DND-41 (cell line): ENCODE measurements around the gene P2RX1.

ENCODE experiments used
- ATAC-seq: fragments of 200-7000 bp; cut with Tn5 transposase; 3 replicates; pipeline ENCODE4 v1.9.1; 2021; ENCODE audit warnings: low read depth; ENCODE audit not compliant: insufficient read depth
- DNase-seq: peaks from one replicate; pipeline ENCODE4 v3.0.0-alpha.2; 2020
- H2AFZ ChIP-seq: 2 replicates; pipeline ENCODE4 v1.6.0; 2012; ENCODE audit warnings: low read depth, low read length
- H3K27ac ChIP-seq: 2 replicates; pipeline ENCODE4 v1.5.1; 2012; ENCODE audit warnings: low read length, inconsistent platforms
- H3K27me3 ChIP-seq: fragments of 200-600 bp; sonication (generic); 2 replicates; pipeline ENCODE4 v1.6.0; 2012; ENCODE audit warnings: low read length, mild to moderate bottlenecking, inconsistent platforms; ENCODE audit not compliant: insufficient read depth, poor library complexity
- H3K36me3 ChIP-seq: 2 replicates; pipeline ENCODE4 v1.5.1; 2012; ENCODE audit warnings: low read length, inconsistent platforms; ENCODE audit not compliant: insufficient read depth
- H3K4me1 ChIP-seq: 2 replicates; pipeline ENCODE4 v1.5.1; 2012; ENCODE audit warnings: mild to moderate bottlenecking, low read length; ENCODE audit not compliant: insufficient read depth
- H3K4me2 ChIP-seq: 2 replicates; pipeline ENCODE4 v1.6.0; 2012; ENCODE audit warnings: mild to moderate bottlenecking, moderate library complexity, low read length, inconsistent platforms; ENCODE audit not compliant: insufficient read depth
- H3K4me3 ChIP-seq, 2 experiments: fragments of 200-600 bp in 1 of 2; shearing (Covaris generic) in 1 of 2; 2 replicates each; pipeline ENCODE4 v1.5.1; 2012 to 2016; ENCODE audit warnings: inconsistent platforms in 2 of 2, low read length in 2 of 2, mild to moderate bottlenecking in 2 of 2, low read depth in 1 of 2, moderate library complexity in 1 of 2
- H3K79me2 ChIP-seq: 2 replicates; pipeline ENCODE4 v1.6.0; 2012; ENCODE audit warnings: low read length, inconsistent platforms; ENCODE audit not compliant: insufficient read depth
- H3K9ac ChIP-seq: 2 replicates; pipeline ENCODE4 v1.6.0; 2012; ENCODE audit warnings: low read depth, mild to moderate bottlenecking, inconsistent platforms, low read length, moderate library complexity
- H3K9me3 ChIP-seq: 2 replicates; pipeline ENCODE4 v1.5.1; 2012; ENCODE audit warnings: low read length, moderate library complexity, mild to moderate bottlenecking, inconsistent platforms; ENCODE audit not compliant: insufficient read depth, severe bottlenecking
- H4K20me1 ChIP-seq: 2 replicates; pipeline ENCODE4 v1.6.0; 2012; ENCODE audit warnings: low read length; ENCODE audit not compliant: insufficient read depth
- EZH2 ChIP-seq: IDR thresholded peaks from 3 replicates; pipeline ENCODE4 v1.6.1; 2012; ENCODE audit warnings: borderline replicate concordance, low read depth, mild to moderate bottlenecking, moderate library complexity, low read length, inconsistent platforms; ENCODE audit not compliant: severe bottlenecking
- TF ChIP-seq, protein P1 (sequence below): IDR thresholded peaks from 2 replicates; pipeline ENCODE4 v1.5.1; 2012; ENCODE audit warnings: borderline replicate concordance, low read length, moderate library complexity, mild to moderate bottlenecking; ENCODE audit not compliant: poor library complexity, severe bottlenecking; ENCODE audit errors: extremely low read depth

P2RX1 gene

DNA sequence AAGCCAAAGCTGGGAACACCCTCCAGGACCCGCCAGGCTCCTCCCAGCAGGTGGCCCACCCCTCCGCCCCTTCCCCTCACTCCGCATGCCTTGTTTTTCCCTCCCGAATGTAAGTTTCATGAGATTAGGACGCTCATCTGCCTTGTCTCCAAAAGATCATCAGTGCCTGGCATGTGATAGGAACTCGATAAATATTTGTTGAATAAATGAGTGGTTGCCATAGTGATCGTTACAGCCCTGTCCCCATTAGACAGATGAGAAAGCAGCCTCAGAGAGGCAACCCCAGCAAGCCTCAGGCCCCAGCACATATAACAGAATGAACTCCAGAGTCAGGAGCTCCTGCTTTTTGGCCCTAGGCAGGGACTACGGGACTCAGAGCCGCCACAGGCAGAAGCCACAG lies 28.5 kb downstream of the P2RX1 start:
- H3K4me2 ChIP-seq: no peak overlapping the region
- no peak overlapping the region for H3K9ac ChIP-seq
- no peak for ATAC-seq

DNA sequence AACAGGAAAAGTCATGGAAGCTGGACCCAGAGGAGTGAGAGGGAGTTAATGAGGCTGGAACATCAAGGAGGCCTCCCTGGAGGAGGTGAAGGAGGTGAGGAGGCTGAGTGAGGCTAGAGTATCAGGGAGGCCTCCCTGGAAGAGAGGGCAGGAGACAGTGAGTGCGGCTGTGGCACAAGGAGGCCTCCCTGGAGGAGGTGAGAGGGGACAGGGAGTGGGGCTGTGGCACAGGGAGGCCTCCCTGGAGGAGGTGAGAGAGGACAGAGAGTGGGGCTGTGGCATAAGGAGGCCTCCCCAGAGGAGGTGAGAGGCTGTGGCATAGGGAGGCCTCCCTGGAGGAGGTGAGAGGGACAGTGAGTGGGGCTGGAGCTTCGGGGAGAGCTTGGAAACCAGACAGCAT lies 28.9 kb downstream of the P2RX1 start:
- ATAC-seq (no peak), DNase-seq (no peak)
- no peaks in the 10 kb centered on the region for H3K79me2 ChIP-seq
- H2AFZ ChIP-seq: no peak overlapping the region
- H3K9ac ChIP-seq: no peak overlapping the region
- H3K4me1 ChIP-seq: peaks cover 9% of the 10 kb centered on the region
- H3K36me3 ChIP-seq: no peaks in the 10 kb centered on the region
- H3K27ac ChIP-seq: no peak overlapping the region
- no peak for TF ChIP-seq EZH2
- TF ChIP-seq, protein P1, sequence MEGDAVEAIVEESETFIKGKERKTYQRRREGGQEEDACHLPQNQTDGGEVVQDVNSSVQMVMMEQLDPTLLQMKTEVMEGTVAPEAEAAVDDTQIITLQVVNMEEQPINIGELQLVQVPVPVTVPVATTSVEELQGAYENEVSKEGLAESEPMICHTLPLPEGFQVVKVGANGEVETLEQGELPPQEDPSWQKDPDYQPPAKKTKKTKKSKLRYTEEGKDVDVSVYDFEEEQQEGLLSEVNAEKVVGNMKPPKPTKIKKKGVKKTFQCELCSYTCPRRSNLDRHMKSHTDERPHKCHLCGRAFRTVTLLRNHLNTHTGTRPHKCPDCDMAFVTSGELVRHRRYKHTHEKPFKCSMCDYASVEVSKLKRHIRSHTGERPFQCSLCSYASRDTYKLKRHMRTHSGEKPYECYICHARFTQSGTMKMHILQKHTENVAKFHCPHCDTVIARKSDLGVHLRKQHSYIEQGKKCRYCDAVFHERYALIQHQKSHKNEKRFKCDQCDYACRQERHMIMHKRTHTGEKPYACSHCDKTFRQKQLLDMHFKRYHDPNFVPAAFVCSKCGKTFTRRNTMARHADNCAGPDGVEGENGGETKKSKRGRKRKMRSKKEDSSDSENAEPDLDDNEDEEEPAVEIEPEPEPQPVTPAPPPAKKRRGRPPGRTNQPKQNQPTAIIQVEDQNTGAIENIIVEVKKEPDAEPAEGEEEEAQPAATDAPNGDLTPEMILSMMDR: no peak
- no peak overlapping the region for H3K4me3 ChIP-seq
- no peak overlapping the region for H3K4me2 ChIP-seq
- peaks cover 19% of the 10 kb centered on the region for H4K20me1 ChIP-seq
- no peaks in the 10 kb centered on the region for H3K27me3 ChIP-seq
- H3K9me3 ChIP-seq: no peaks in the 10 kb centered on the region

More for the DNA sequence above, 28.5 kb downstream of the P2RX1 start:
- Histone ChIP-seq H4K20me1 (peaks cover 19% of the 10 kb centered on the region), H3K4me3 (no peak overlapping the region), H3K4me1 (peaks cover 12% of the 10 kb centered on the region), H3K79me2 (no peaks in the 10 kb centered on the region), H2AFZ (no peak overlapping the region), H3K27ac (no peak overlapping the region), H3K27me3 (no peaks in the 10 kb centered on the region), H3K9me3 (no peaks in the 10 kb centered on the region), H3K36me3 (no peaks in the 10 kb centered on the region)
- TF ChIP-seq, protein P1: no peak
- no peak for TF ChIP-seq EZH2
- DNase-seq: no peak

DNA sequence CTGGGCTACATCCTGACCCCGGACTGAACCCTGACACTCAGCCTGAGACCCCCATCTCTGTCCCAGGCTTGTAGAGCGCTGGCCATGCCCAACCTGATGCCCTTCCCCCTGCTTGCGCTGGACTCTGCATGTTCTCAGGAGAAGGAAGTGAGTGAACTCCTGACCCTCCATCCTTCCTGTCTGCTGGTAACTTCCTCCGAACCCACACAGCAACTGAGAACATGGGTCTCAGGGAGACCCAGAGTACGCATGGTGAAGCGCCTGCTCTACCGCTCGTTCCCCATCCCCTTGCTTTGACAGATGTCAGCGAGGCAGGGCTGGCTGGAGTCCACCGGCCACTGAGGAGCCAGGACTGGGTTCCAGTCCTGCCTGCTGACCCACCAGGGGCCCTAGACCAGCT lies 29.5 kb downstream of the P2RX1 start:
- Histone ChIP-seq H4K20me1 (peaks cover 19% of the 10 kb centered on the region), H3K27ac (no peak overlapping the region), H3K4me2 (no peak overlapping the region), H3K36me3 (no peaks in the 10 kb centered on the region), H2AFZ (no peak overlapping the region), H3K27me3 (no peaks in the 10 kb centered on the region), H3K9me3 (no peaks in the 10 kb centered on the region), H3K79me2 (no peaks in the 10 kb centered on the region), H3K4me1 (peaks cover 3% of the 10 kb centered on the region), H3K9ac (no peak overlapping the region), H3K4me3 (no peak overlapping the region)
- no peak for TF ChIP-seq EZH2
- TF ChIP-seq, protein P1: no peak
- ATAC-seq (no peak), DNase-seq (no peak)

DNA sequence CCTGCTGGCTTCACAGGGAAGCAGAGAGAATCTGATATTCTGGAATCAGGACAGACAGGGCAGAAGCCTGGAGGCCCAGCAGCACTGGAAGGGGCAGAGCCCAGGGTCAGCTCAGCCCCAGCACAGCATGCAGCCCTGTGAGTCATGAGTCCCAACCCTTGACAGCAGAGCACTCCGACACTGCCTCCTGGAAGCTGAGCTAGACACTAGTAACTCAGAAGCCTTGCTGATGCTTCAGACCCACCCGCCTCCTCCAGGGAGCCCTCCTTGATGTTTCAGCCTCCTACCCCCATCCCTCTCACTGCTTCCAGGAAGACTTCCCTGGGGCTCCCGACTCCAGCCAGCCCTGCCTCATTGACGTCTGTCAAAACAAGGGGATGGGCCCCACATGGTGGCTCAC lies 30.3 kb downstream of the P2RX1 start:
- H2AFZ ChIP-seq: no peak overlapping the region
- no peak overlapping the region for H3K27ac ChIP-seq
- no peaks in the 10 kb centered on the region for H3K36me3 ChIP-seq
- no peak overlapping the region for H3K4me2 ChIP-seq
- no peak overlapping the region for H3K4me3 ChIP-seq
- peaks cover 13% of the 10 kb centered on the region for H4K20me1 ChIP-seq
- no peaks in the 10 kb centered on the region for H3K4me1 ChIP-seq
- no peaks in the 10 kb centered on the region for H3K9me3 ChIP-seq
- no peaks in the 10 kb centered on the region for H3K27me3 ChIP-seq
- H3K79me2 ChIP-seq: no peaks in the 10 kb centered on the region
- H3K9ac ChIP-seq: no peak overlapping the region
- ATAC-seq (no peak), DNase-seq (no peak)
- no peak for TF ChIP-seq EZH2
